ENCODE measurements around the gene PPID.

GRCh38 chr4:158715802-158716201 lies 7.4 kb downstream of the PPID start:
- TF ChIP-seq, protein P1, sequence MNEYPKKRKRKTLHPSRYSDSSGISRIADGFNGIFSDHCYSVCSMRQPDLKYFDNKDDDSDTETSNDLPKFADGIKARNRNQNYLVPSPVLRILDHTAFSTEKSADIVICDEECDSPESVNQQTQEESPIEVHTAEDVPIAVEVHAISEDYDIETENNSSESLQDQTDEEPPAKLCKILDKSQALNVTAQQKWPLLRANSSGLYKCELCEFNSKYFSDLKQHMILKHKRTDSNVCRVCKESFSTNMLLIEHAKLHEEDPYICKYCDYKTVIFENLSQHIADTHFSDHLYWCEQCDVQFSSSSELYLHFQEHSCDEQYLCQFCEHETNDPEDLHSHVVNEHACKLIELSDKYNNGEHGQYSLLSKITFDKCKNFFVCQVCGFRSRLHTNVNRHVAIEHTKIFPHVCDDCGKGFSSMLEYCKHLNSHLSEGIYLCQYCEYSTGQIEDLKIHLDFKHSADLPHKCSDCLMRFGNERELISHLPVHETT (CRISPR knock-in tag; conservative IDR thresholded peaks at IDR 0.05 in 1 of 2, IDR thresholded peaks at IDR 0.05 in 1 of 2) = no peak
- TF ChIP-seq U2AF2 (optimal IDR thresholded peaks at IDR 0.05; ENCODE audit: low read depth, low read length) (no peak), CEBPB (tag; IDR thresholded peaks at IDR 0.05) (no peak), E2F1 (CRISPR knock-in tag; IDR thresholded peaks at IDR 0.05) (no peak), CHCHD3 (CRISPR knock-in tag; IDR thresholded peaks at IDR 0.05) (no peak), CREB1 (IDR thresholded peaks at IDR 0.05) (no peak), CREB1 (CRISPR knock-in tag; IDR thresholded peaks at IDR 0.05) (no peak), SMARCB1 (IDR thresholded peaks at IDR 0.05; ENCODE audit: insufficient read length, low read depth) (no peak), FOXK2 (conservative IDR thresholded peaks at IDR 0.05 in 1 of 2, IDR thresholded peaks at IDR 0.05 in 1 of 2; ENCODE audit: low read depth in 2 of 2) (no peak), CTCF (IDR thresholded peaks at IDR 0.05 in 2 of 3, conservative IDR thresholded peaks at IDR 0.05 in 1 of 3; ENCODE audit: insufficient read depth in 2 of 3, low read depth in 1 of 3, low read length in 3 of 3) (no peak), THRA (IDR thresholded peaks at IDR 0.05) (no peak), ARID3B (CRISPR knock-in tag; IDR thresholded peaks at IDR 0.05; ENCODE audit: borderline replicate concordance) (no peak), TAL1 (IDR thresholded peaks at IDR 0.05) (no peak), ZFP36 (IDR thresholded peaks at IDR 0.05; ENCODE audit: low read depth, low read length, partially characterized antibody) (no peak)
- TF ChIP-seq, protein P2, sequence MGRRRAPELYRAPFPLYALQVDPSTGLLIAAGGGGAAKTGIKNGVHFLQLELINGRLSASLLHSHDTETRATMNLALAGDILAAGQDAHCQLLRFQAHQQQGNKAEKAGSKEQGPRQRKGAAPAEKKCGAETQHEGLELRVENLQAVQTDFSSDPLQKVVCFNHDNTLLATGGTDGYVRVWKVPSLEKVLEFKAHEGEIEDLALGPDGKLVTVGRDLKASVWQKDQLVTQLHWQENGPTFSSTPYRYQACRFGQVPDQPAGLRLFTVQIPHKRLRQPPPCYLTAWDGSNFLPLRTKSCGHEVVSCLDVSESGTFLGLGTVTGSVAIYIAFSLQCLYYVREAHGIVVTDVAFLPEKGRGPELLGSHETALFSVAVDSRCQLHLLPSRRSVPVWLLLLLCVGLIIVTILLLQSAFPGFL (CRISPR knock-in tag; IDR thresholded peaks at IDR 0.05) = no peak
